Measurements from ENCODE around the gene ADAMTS2. TPM values are rescaled to one million over a fixed set of nuclear protein-coding genes. Genes with fewer than 3 reads are reported as not detected.

The ADAMTS2 gene
- total RNA-seq, 1 experiment from 2014 or later: not detected

- Histone ChIP-seq H3K9ac (ENCODE audit: low read length) (no peak overlapping the region), H2AFZ (ENCODE audit: low read length) (no peak overlapping the region), H3K27me3 (ENCODE audit: low read length) (no peaks in the 10 kb centered on the region), H3K4me2 (ENCODE audit: low read depth, low read length, poor library complexity, severe bottlenecking) (no peak overlapping the region), H3K4me3 (ENCODE audit: low read length) (no peak overlapping the region), H3K4me1 (ENCODE audit: low read length) (no peaks in the 10 kb centered on the region), H3K9me2 (replicated peaks; ENCODE audit: insufficient read depth, low read length) (no peaks in the 10 kb centered on the region), H3K9me3 (ENCODE audit: low read length) (no peaks in the 10 kb centered on the region), H3K27ac (ENCODE audit: low read length) (no peak overlapping the region), H3K36me3 (ENCODE audit: insufficient read depth, low read length) (no peaks in the 10 kb centered on the region), H4K20me1 (ENCODE audit: insufficient read depth, low read depth, low read length) (no peaks in the 10 kb centered on the region), H3K79me2 (ENCODE audit: low read length) (no peaks in the 10 kb centered on the region)
- DNase-seq: no peak
These were observed 29.8 kb downstream of the ADAMTS2 start for GRCh38 chr5:179315356-179315890.

- Histone ChIP-seq H3K79me2 (ENCODE audit: low read length) (no peaks in the 10 kb centered on the region), H3K36me3 (ENCODE audit: insufficient read depth, low read length) (no peaks in the 10 kb centered on the region), H3K27me3 (ENCODE audit: low read length) (no peaks in the 10 kb centered on the region), H3K9ac (ENCODE audit: low read length) (no peak overlapping the region), H3K4me1 (ENCODE audit: low read length) (no peaks in the 10 kb centered on the region), H2AFZ (ENCODE audit: low read length) (no peak overlapping the region), H3K4me2 (ENCODE audit: low read depth, low read length, poor library complexity, severe bottlenecking) (no peak overlapping the region), H3K9me2 (replicated peaks; ENCODE audit: insufficient read depth, low read length) (no peaks in the 10 kb centered on the region), H4K20me1 (ENCODE audit: insufficient read depth, low read depth, low read length) (no peaks in the 10 kb centered on the region), H3K27ac (ENCODE audit: low read length) (no peak overlapping the region), H3K4me3 (ENCODE audit: low read length) (no peak overlapping the region), H3K9me3 (ENCODE audit: low read length) (no peaks in the 10 kb centered on the region)
- no peak for DNase-seq
These were observed 30.5 kb downstream of the ADAMTS2 start for GRCh38 chr5:179314606-179315355.

GRCh38 chr5:179313849-179314521 is 31.3 kb downstream of the ADAMTS2 start:
- Histone ChIP-seq H3K79me2 (ENCODE audit: low read length) (no peaks in the 10 kb centered on the region), H2AFZ (ENCODE audit: low read length) (no peak overlapping the region), H3K4me1 (ENCODE audit: low read length) (no peaks in the 10 kb centered on the region), H4K20me1 (ENCODE audit: insufficient read depth, low read depth, low read length) (no peaks in the 10 kb centered on the region), H3K4me3 (ENCODE audit: low read length) (no peak overlapping the region), H3K9me3 (ENCODE audit: low read length) (no peaks in the 10 kb centered on the region), H3K27me3 (ENCODE audit: low read length) (no peaks in the 10 kb centered on the region), H3K4me2 (ENCODE audit: low read depth, low read length, poor library complexity, severe bottlenecking) (no peak overlapping the region), H3K9me2 (replicated peaks; ENCODE audit: insufficient read depth, low read length) (no peaks in the 10 kb centered on the region), H3K9ac (ENCODE audit: low read length) (no peak overlapping the region), H3K27ac (ENCODE audit: low read length) (no peak overlapping the region), H3K36me3 (ENCODE audit: insufficient read depth, low read length) (no peaks in the 10 kb centered on the region)
- no peak for DNase-seq

- Histone ChIP-seq H2AFZ (ENCODE audit: low read length) (no peak overlapping the region), H3K4me2 (ENCODE audit: low read depth, low read length, poor library complexity, severe bottlenecking) (no peak overlapping the region), H3K9me2 (replicated peaks; ENCODE audit: insufficient read depth, low read length) (no peaks in the 10 kb centered on the region), H3K27ac (ENCODE audit: low read length) (no peak overlapping the region), H3K9me3 (ENCODE audit: low read length) (no peaks in the 10 kb centered on the region), H3K9ac (ENCODE audit: low read length) (no peak overlapping the region), H3K4me3 (ENCODE audit: low read length) (no peak overlapping the region), H3K79me2 (ENCODE audit: low read length) (no peaks in the 10 kb centered on the region), H4K20me1 (ENCODE audit: insufficient read depth, low read depth, low read length) (no peaks in the 10 kb centered on the region), H3K4me1 (ENCODE audit: low read length) (no peaks in the 10 kb centered on the region), H3K36me3 (ENCODE audit: insufficient read depth, low read length) (no peaks in the 10 kb centered on the region), H3K27me3 (ENCODE audit: low read length) (no peaks in the 10 kb centered on the region)
- no peak for DNase-seq
These were observed 32.6 kb downstream of the ADAMTS2 start for GRCh38 chr5:179312557-179313235.

- Histone ChIP-seq H3K4me3 (ENCODE audit: low read length) (no peak overlapping the region), H3K36me3 (ENCODE audit: insufficient read depth, low read length) (no peaks in the 10 kb centered on the region), H2AFZ (ENCODE audit: low read length) (no peak overlapping the region), H3K27ac (ENCODE audit: low read length) (no peak overlapping the region), H3K4me2 (ENCODE audit: low read depth, low read length, poor library complexity, severe bottlenecking) (no peak overlapping the region), H4K20me1 (ENCODE audit: insufficient read depth, low read depth, low read length) (no peaks in the 10 kb centered on the region), H3K27me3 (ENCODE audit: low read length) (no peaks in the 10 kb centered on the region), H3K9ac (ENCODE audit: low read length) (no peak overlapping the region), H3K9me2 (replicated peaks; ENCODE audit: insufficient read depth, low read length) (no peaks in the 10 kb centered on the region), H3K4me1 (ENCODE audit: low read length) (no peaks in the 10 kb centered on the region), H3K9me3 (ENCODE audit: low read length) (no peaks in the 10 kb centered on the region), H3K79me2 (ENCODE audit: low read length) (no peaks in the 10 kb centered on the region)
- DNase-seq: no peak
These were observed 33.7 kb downstream of the ADAMTS2 start for GRCh38 chr5:179311581-179311980.

- H3K4me3 ChIP-seq (ENCODE audit: low read length): no peak overlapping the region
- H3K4me2 ChIP-seq (ENCODE audit: low read depth, low read length, poor library complexity, severe bottlenecking): no peak overlapping the region
- no peaks in the 10 kb centered on the region for H3K9me2 ChIP-seq (replicated peaks; ENCODE audit: insufficient read depth, low read length)
- no peaks in the 10 kb centered on the region for H4K20me1 ChIP-seq (ENCODE audit: insufficient read depth, low read depth, low read length)
- no peak overlapping the region for H3K27ac ChIP-seq (ENCODE audit: low read length)
- H3K27me3 ChIP-seq (ENCODE audit: low read length): no peaks in the 10 kb centered on the region
- H2AFZ ChIP-seq (ENCODE audit: low read length): no peak overlapping the region
- H3K9ac ChIP-seq (ENCODE audit: low read length): no peak overlapping the region
- H3K79me2 ChIP-seq (ENCODE audit: low read length): no peaks in the 10 kb centered on the region
- DNase-seq: no peak
- H3K36me3 ChIP-seq (ENCODE audit: insufficient read depth, low read length): no peaks in the 10 kb centered on the region
- no peaks in the 10 kb centered on the region for H3K9me3 ChIP-seq (ENCODE audit: low read length)
- no peaks in the 10 kb centered on the region for H3K4me1 ChIP-seq (ENCODE audit: low read length)
These were observed 34.2 kb downstream of the ADAMTS2 start for GRCh38 chr5:179311091-179311470.

GRCh38 chr5:179310439-179311090 is 34.7 kb downstream of the ADAMTS2 start:
- Histone ChIP-seq H3K4me1 (ENCODE audit: low read length) (no peaks in the 10 kb centered on the region), H3K4me3 (ENCODE audit: low read length) (no peak overlapping the region), H3K27me3 (ENCODE audit: low read length) (no peaks in the 10 kb centered on the region), H3K27ac (ENCODE audit: low read length) (no peak overlapping the region), H4K20me1 (ENCODE audit: insufficient read depth, low read depth, low read length) (no peaks in the 10 kb centered on the region), H2AFZ (ENCODE audit: low read length) (no peak overlapping the region), H3K4me2 (ENCODE audit: low read depth, low read length, poor library complexity, severe bottlenecking) (no peak overlapping the region), H3K9me3 (ENCODE audit: low read length) (no peaks in the 10 kb centered on the region), H3K9me2 (replicated peaks; ENCODE audit: insufficient read depth, low read length) (no peaks in the 10 kb centered on the region), H3K9ac (ENCODE audit: low read length) (no peak overlapping the region), H3K36me3 (ENCODE audit: insufficient read depth, low read length) (no peaks in the 10 kb centered on the region), H3K79me2 (ENCODE audit: low read length) (no peaks in the 10 kb centered on the region)
- no peak for DNase-seq
